HepG2 (cell line): ENCODE measurements around the gene ANTXR1. TPM values are rescaled to one million over a fixed set of nuclear protein-coding genes. Genes with fewer than 3 reads are reported as not detected.

ENCODE experiments used
- ATAC-seq: fragments of 200-7000 bp; cut with Tn5 transposase; 3 replicates; pipeline ENCODE4 v1.9.1; 2020; ENCODE audit warnings: mild to moderate bottlenecking, moderate library complexity
- BruUV-seq: library from RNA; stranded (reverse); fragments of 400-500 nt; replicated peaks from 2 replicates; lab custom pipeline; 2021; lab: Mats Ljungman, UMichigan
- CTCF ChIA-PET: fragments of 300-600 bp; formaldehyde crosslinking; extraction: SDS; loops from one replicate; lab custom pipeline; 2021; ENCODE audit warnings: low total read pairs, inconsistent platforms, low intra/inter-chr PET ratio; lab: Yijun Ruan, JAX
- POLR2A ChIA-PET: fragments of 350-600 bp; sonication (Branson Sonifier 250); formaldehyde crosslinking; loops from one replicate; lab custom pipeline; 2020; ENCODE audit warnings: antibody characterized with exemption, inconsistent platforms; lab: Yijun Ruan, JAX
- DNase-seq: peaks from one replicate; pipeline ENCODE4 v3.0.0-alpha.2; 2015; ENCODE audit warnings: low spot score
- FAIRE-seq: peaks from 3 replicates; lab custom pipeline; 2011; peaks lifted over from hg19 to GRCh38; lab: Jason Lieb, UNC
- H2AFZ ChIP-seq: one replicate; pipeline ENCODE4 v1.6.1; 2011; ENCODE audit warnings: low read length, inconsistent platforms
- H3K27ac ChIP-seq: fragments of 300-600 bp; 3 replicates; pipeline ENCODE4 v1.8.0; 2011; ENCODE audit warnings: mixed run types, mild to moderate bottlenecking, mixed read lengths, low read length, inconsistent platforms; ENCODE audit not compliant: insufficient read depth; ENCODE audit errors: extremely low read length
- H3K27me3 ChIP-seq, 2 experiments: fragments of 200-600 bp in 1 of 2; 2 replicates in 1 of 2; 3 replicates in 1 of 2; pipeline versions ENCODE4 v1.6.0 to v1.8.0; 2011; ENCODE audit warnings: low read length in 2 of 2, mild to moderate bottlenecking in 2 of 2, moderate library complexity in 2 of 2, inconsistent platforms in 1 of 2; ENCODE audit not compliant: insufficient read depth in 2 of 2, control insufficient read depth in 1 of 2
- H3K36me3 ChIP-seq, 2 experiments: fragments of 200-600 bp in 1 of 2; replicated peaks in 1 of 2; 2 replicates in 1 of 2; 3 replicates in 1 of 2; pipeline versions ENCODE4 v1.5.1 to v1.8.0; 2011; ENCODE audit warnings: low read length in 2 of 2, inconsistent platforms in 1 of 2; ENCODE audit not compliant: insufficient read depth in 2 of 2, control insufficient read depth in 1 of 2
- H3K4me1 ChIP-seq: 2 replicates; pipeline ENCODE4 v1.5.1; 2012; ENCODE audit warnings: low read length, inconsistent platforms; ENCODE audit not compliant: insufficient read depth
- H3K4me2 ChIP-seq: 2 replicates; pipeline ENCODE4 v1.6.0; 2011; ENCODE audit warnings: low read depth, low read length, inconsistent platforms
- H3K4me3 ChIP-seq, 3 experiments: fragments of 200-600 bp in 1 of 3; sonication (generic), shearing (Covaris generic) in 1 of 3; replicated peaks in 1 of 3; 2 replicates each; pipeline ENCODE4 v1.5.1; 2011 to 2016; ENCODE audit warnings: low read length in 3 of 3, inconsistent platforms in 2 of 3, low read depth in 2 of 3, mild to moderate bottlenecking in 2 of 3, control low read depth in 1 of 3, mixed read lengths in 1 of 3; ENCODE audit not compliant: insufficient read depth in 1 of 3
- H3K79me2 ChIP-seq: one replicate; pipeline ENCODE4 v1.6.1; 2011; ENCODE audit warnings: low read length, inconsistent platforms; ENCODE audit not compliant: insufficient read depth
- H3K9ac ChIP-seq: 2 replicates; pipeline ENCODE4 v1.6.0; 2011; ENCODE audit warnings: mild to moderate bottlenecking, low read depth, low read length, inconsistent platforms; ENCODE audit not compliant: insufficient read depth
- H3K9me3 ChIP-seq: 2 replicates; pipeline ENCODE4 v1.5.1; 2012; ENCODE audit warnings: mild to moderate bottlenecking, low read length
- H4K20me1 ChIP-seq: 2 replicates; pipeline ENCODE4 v1.6.0; 2011; ENCODE audit warnings: inconsistent platforms, mild to moderate bottlenecking, low read length, moderate library complexity; ENCODE audit not compliant: insufficient read depth
- AKAP8 ChIP-seq: sonication (generic); formaldehyde crosslinking; IDR thresholded peaks from 2 replicates; pipeline ENCODE4 v1.5.1; 2020; ENCODE audit warnings: mild to moderate bottlenecking, missing genetic modification reagents
- ATF1 ChIP-seq: IDR thresholded peaks from 2 replicates; pipeline ENCODE4 v1.6.1; 2016; ENCODE audit warnings: mild to moderate bottlenecking, control low read depth
- ATF3 ChIP-seq: sonication (generic); formaldehyde crosslinking; IDR thresholded peaks from 2 replicates; pipeline ENCODE4 v1.4.0; 2020; ENCODE audit warnings: missing genetic modification reagents
- ATF7 ChIP-seq, 2 experiments: fragments of 450-650 bp in 1 of 2; sonication (generic) in 1 of 2; formaldehyde crosslinking in 1 of 2; IDR thresholded peaks; 2 replicates each; pipeline versions ENCODE4 v1.4.0 to v1.6.1; 2016 to 2020; ENCODE audit warnings: antibody characterized with exemption in 1 of 2, mild to moderate bottlenecking in 1 of 2, missing genetic modification reagents in 1 of 2
- CCDC6 ChIP-seq: sonication (generic); formaldehyde crosslinking; IDR thresholded peaks from 2 replicates; pipeline ENCODE4 v1.8.1; 2022; ENCODE audit warnings: mild to moderate bottlenecking, missing genetic modification reagents, moderate library complexity
- EHMT2 ChIP-seq: fragments of 200-600 bp; sonication (generic); IDR thresholded peaks from 2 replicates; pipeline ENCODE4 v1.7.0; 2017; ENCODE audit warnings: antibody characterized with exemption, low read depth, low read length, borderline replicate concordance
- HNRNPLL ChIP-seq: fragments of 200-400 bp; formaldehyde crosslinking; IDR thresholded peaks from 2 replicates; pipeline ENCODE4 v1.6.1; 2017; ENCODE audit warnings: mild to moderate bottlenecking, low read depth, low read length; ENCODE audit not compliant: poor library complexity, severe bottlenecking
- HOXA7 ChIP-seq: sonication (generic); formaldehyde crosslinking; IDR thresholded peaks from 2 replicates; pipeline ENCODE4 v1.8.1; 2022; ENCODE audit warnings: mild to moderate bottlenecking, missing genetic modification reagents, moderate library complexity
- MAZ ChIP-seq, 2 experiments: sonication (generic) in 1 of 2; formaldehyde crosslinking in 1 of 2; IDR thresholded peaks; 2 replicates each; pipeline versions ENCODE4 v1.5.0 to v1.6.1; 2012 to 2020; ENCODE audit warnings: low read depth in 2 of 2, mild to moderate bottlenecking in 2 of 2, borderline replicate concordance in 1 of 2, improper control_type of control experiment in 1 of 2, low read length in 1 of 2, missing genetic modification reagents in 1 of 2, moderate library complexity in 1 of 2
- RFX3 ChIP-seq: IDR thresholded peaks from 2 replicates; pipeline ENCODE4 v1.6.1; 2016; ENCODE audit warnings: missing biosample characterization, missing genetic modification reagents
- RNF2 ChIP-seq: fragments of 450-650 bp; conservative IDR thresholded peaks from 2 replicates; pipeline ENCODE4 v1.6.1; 2016; ENCODE audit warnings: low read depth
- TFDP1 ChIP-seq: IDR thresholded peaks from 2 replicates; pipeline ENCODE4 v1.6.1; 2016; ENCODE audit warnings: missing compliant biosample characterization, missing genetic modification reagents, borderline replicate concordance
- ZBTB2 ChIP-seq: sonication (generic); formaldehyde crosslinking; IDR thresholded peaks from 2 replicates; pipeline ENCODE4 v1.8.0; 2022; ENCODE audit warnings: low read depth, missing genetic modification reagents
- ZNF784 ChIP-seq: sonication (generic); formaldehyde crosslinking; IDR thresholded peaks from 2 replicates; pipeline ENCODE4 v1.5.1; 2020; ENCODE audit warnings: missing genetic modification reagents, mild to moderate bottlenecking, borderline replicate concordance
- ZNF841 ChIP-seq: sonication (generic); formaldehyde crosslinking; IDR thresholded peaks from 2 replicates; pipeline ENCODE4 v1.8.1; 2023; ENCODE audit warnings: missing genetic modification reagents, borderline replicate concordance
- WGBS: methylation state at CpG from one replicate; pipeline ENCODE4 v1.1.6; 2017; ENCODE audit warnings: low lambda C conversion rate; 5-methylcytosine and 5-hydroxymethylcytosine counted together
- in situ Hi-C: cut with HindIII; loops from 2 replicates; pipeline ENCODE4 v1.10.0; 2017; ENCODE audit warnings: low pct_unique_long_range_greater_than_20kb; ENCODE audit not compliant: extremely low pct_ligation_motif_present
- intact Hi-C: fragments of 100-400 bp; cut with micrococcal nuclease; formaldehyde crosslinking; loops from one replicate; pipeline ENCODE4 v1.10.0; 2022; ENCODE audit not compliant: unreplicated experiment
- polyA plus RNA-seq, 8 experiments: library from polyadenylated mRNA; depleted of rRNA in 3 of 8; stranded (reverse) in 7 of 8; unstranded in 1 of 8; fragments of >200 nt; fragmentation: Illumina TruSeq in 4 of 8; extraction: Trizol in 4 of 8; gene quantifications; 2 replicates each; pipeline versions ENCODE4 v1.2.1 to v1.2.3, GENCODE V29; 2011 to 2016; ENCODE audit warnings: low read depth in 4 of 8, missing spikeins in 1 of 8, mixed read lengths in 1 of 8; ENCODE audit not compliant: insufficient read depth in 1 of 8
- total RNA-seq, 5 experiments: library from RNA; depleted of rRNA; stranded (reverse); fragments of >200 nt; fragmentation: Illumina TruSeq; extraction: Trizol; gene quantifications; 2 replicates each; pipeline ENCODE4 v1.2.3, GENCODE V29; 2016; ENCODE audit warnings: low read depth in 1 of 5

ANTXR1 gene
- total and polyA plus RNA-seq, 2 of the 13 experiments (the other 11 are each of a cell fraction or from before 2014, with no cell fraction given): 4.5 to 12.7 TPM

GRCh38 chr2:69178756-69179155 lies 165.8 kb downstream of the ANTXR1 start:
- POLR2A ChIA-PET: interaction anchor here (0.5 to 3.9 kb wide), 20 partner anchors 9 to 1115 kb away, joined by 3 to 46 read pairs (median 8); partner anchors contain the start of genes NFU1 and SNRPG
- H3K4me2 ChIP-seq: no peak overlapping the region
- H3K27me3 ChIP-seq: no peaks in the 10 kb centered on the region
- TF ChIP-seq EHMT2: no peak
- TF ChIP-seq ZBTB2: no peak
- no peak; the same call in 1 of the 2 replicates for TF ChIP-seq ZNF841 (CRISPR knock-in tag)
- TF ChIP-seq TFDP1: no peak
- no peak for TF ChIP-seq AKAP8 (CRISPR knock-in tag)
- TF ChIP-seq HNRNPLL: no peak
- no peak for TF ChIP-seq CCDC6 (CRISPR knock-in tag)
- TF ChIP-seq ATF3: no peak
- no peak for TF ChIP-seq ZNF784
- no peak for TF ChIP-seq HOXA7
- TF ChIP-seq ATF7 (IDR thresholded peaks at IDR 0.05): no peak
- no peak for TF ChIP-seq ATF7 (CRISPR knock-in tag; IDR thresholded peaks at IDR 0.05)
- no peak for TF ChIP-seq RNF2
- TF ChIP-seq RFX3 (CRISPR knock-in tag): no peak
- TF ChIP-seq ATF1 (CRISPR knock-in tag): no peak
- no peak for TF ChIP-seq MAZ (IDR thresholded peaks at IDR 0.05; ENCODE audit: borderline replicate concordance, low read depth, low read length)
- TF ChIP-seq MAZ (CRISPR knock-in tag; IDR thresholded peaks at IDR 0.05; ENCODE audit: low read depth): no peak
- no peak overlapping the region for H3K4me3 ChIP-seq
- H3K4me1 ChIP-seq: peaks cover 68% of the 10 kb centered on the region
- CTCF ChIA-PET: no interaction called here
- no peaks in the 10 kb centered on the region for H3K79me2 ChIP-seq
- H2AFZ ChIP-seq: peak overlapping the region; percentile 6
- no peak for ATAC-seq
- no peak for FAIRE-seq
- BruUV-seq: no TSS peak
- WGBS: 90% methylated on average over 3 of the region's 3 CpGs
- no peak overlapping the region for H3K9ac ChIP-seq
- in situ Hi-C loops: no loop called here
- intact Hi-C loops: loop anchor here (1.0 to 10.0 kb wide), 4 partner anchors 38 to 206 kb away; partner anchors contain the start of gene GFPT1
- H4K20me1 ChIP-seq: no peaks in the 10 kb centered on the region
- DNase-seq: no peak
- H3K36me3 ChIP-seq: peaks cover 3 to 7% of the 10 kb centered on the region in 2 experiments; a peak in 2 of 5 replicates
- peak overlapping the region; percentile 94 for H3K27ac ChIP-seq
- H3K9me3 ChIP-seq: no peaks in the 10 kb centered on the region
